ENCODE measurements around the gene B9D2. TPM values are rescaled to one million over a fixed set of nuclear protein-coding genes. Genes with fewer than 3 reads are reported as not detected.
"Not testable (repeated sequence)": the region's sequence is repeated elsewhere in the genome, so short reads cannot be mapped to it uniquely, and the experiment has no call there.

B9D2 gene
- total RNA-seq, 1 donor from 2014 or later = 14.2 TPM

- Mint-ChIP-seq H3K4me1 (peaks cover 28% of the 10 kb centered on the region), H3K9me3 (no peaks in the 10 kb centered on the region), H3K27ac (no peak overlapping the region), H3K36me3 (ENCODE audit: low read depth) (peaks cover 55% of the 10 kb centered on the region), H3K27me3 (no peaks in the 10 kb centered on the region), H3K4me3 (no peak overlapping the region)
- DNase-seq (no peak), ATAC-seq (ENCODE audit: low read depth) (no peak)
- intact Hi-C loops (cut with micrococcal nuclease) = no loop called here
- POLR2A ChIA-PET = no interaction called here
- TF ChIP-seq CTCF (IDR thresholded peaks at IDR 0.05) = no peak
- CTCF ChIA-PET = no interaction called here
Measured at GRCh38 chr19:41392775-41393174, 28.8 kb upstream of the B9D2 start.

- no peaks in the 10 kb centered on the region for H3K9me3 Mint-ChIP-seq
- peaks cover 18% of the 10 kb centered on the region for H3K4me1 Mint-ChIP-seq
- TF ChIP-seq CTCF (IDR thresholded peaks at IDR 0.05) = no peak
- H3K36me3 Mint-ChIP-seq (ENCODE audit: low read depth) = peaks cover 59% of the 10 kb centered on the region
- no peak overlapping the region for H3K27ac Mint-ChIP-seq
- ChIA-PET CTCF (no interaction called here), POLR2A (interaction anchor here (0.7 kb wide), 1 partner anchor 8 kb away, joined by 3 read pairs; no protein-coding TSS in a partner anchor)
- DNase-seq (no peak), ATAC-seq (ENCODE audit: low read depth) (no peak)
- no peak overlapping the region for H3K4me3 Mint-ChIP-seq
- intact Hi-C loops (cut with micrococcal nuclease) = no loop called here
- H3K27me3 Mint-ChIP-seq = no peaks in the 10 kb centered on the region
Measured at GRCh38 chr19:41391618-41392017, 27.7 kb upstream of the B9D2 start.

GRCh38 chr19:41386442-41386841 lies 22.5 kb upstream of the B9D2 start:
- H3K9me3 Mint-ChIP-seq = no peaks in the 10 kb centered on the region
- DNase-seq (no peak), ATAC-seq (ENCODE audit: low read depth) (no peak)
- no peak overlapping the region for H3K27ac Mint-ChIP-seq
- no peaks in the 10 kb centered on the region for H3K4me1 Mint-ChIP-seq
- H3K4me3 Mint-ChIP-seq = no peak overlapping the region
- ChIA-PET POLR2A (interaction anchor here (1.2 kb wide), 1 partner anchor 22 kb away, joined by 4 read pairs; the partner anchor contains the start of gene B9D2), CTCF (no interaction called here)
- intact Hi-C loops (cut with micrococcal nuclease) = no loop called here
- TF ChIP-seq CTCF (IDR thresholded peaks at IDR 0.05) = no peak
- H3K27me3 Mint-ChIP-seq = no peaks in the 10 kb centered on the region
- peaks cover 57% of the 10 kb centered on the region for H3K36me3 Mint-ChIP-seq (ENCODE audit: low read depth)

- ChIA-PET POLR2A (no interaction called here), CTCF (no interaction called here)
- ATAC-seq (ENCODE audit: low read depth) = no peak
Measured at GRCh38 chr19:41384351-41384750, 20.4 kb upstream of the B9D2 start.

GRCh38 chr19:41381536-41381935 lies 17.6 kb upstream of the B9D2 start:
- DNase-seq; H3K27me3 Mint-ChIP-seq; H3K4me3 Mint-ChIP-seq; H3K9me3 Mint-ChIP-seq; ATAC-seq (ENCODE audit: low read depth); intact Hi-C loops (cut with micrococcal nuclease); CTCF ChIA-PET; H3K27ac Mint-ChIP-seq: not testable (repeated sequence)
- peaks cover 18% of the 10 kb centered on the region for H3K36me3 Mint-ChIP-seq (ENCODE audit: low read depth)
- POLR2A ChIA-PET = interaction anchor here (0.7 kb wide), 1 partner anchor 176 kb away, joined by 11 read pairs; no protein-coding TSS in a partner anchor
- H3K4me1 Mint-ChIP-seq = peaks cover 18% of the 10 kb centered on the region

More at GRCh38 chr19:41384351-41384750, 20.4 kb upstream of the B9D2 start:
- intact Hi-C loops (cut with micrococcal nuclease) = no loop called here
- Mint-ChIP-seq H3K4me3 (no peak overlapping the region), H3K36me3 (ENCODE audit: low read depth) (peaks cover 39% of the 10 kb centered on the region), H3K27me3 (no peaks in the 10 kb centered on the region), H3K9me3 (no peaks in the 10 kb centered on the region), H3K4me1 (no peaks in the 10 kb centered on the region), H3K27ac (no peak overlapping the region)
- DNase-seq = no peak
- TF ChIP-seq CTCF (IDR thresholded peaks at IDR 0.05) = no peak

Data from activated B cell treated with CpG ODN at 0.5 μM for 24 hours (primary cell).